NOMO-1 (cell line): ENCODE data around the gene NMUR2.

Experiments
- DNase-seq, 2 experiments: peaks; one replicate each; lab custom pipeline; 2025; ENCODE audit not compliant: unreplicated experiment in 2 of 2; lab: John Stamatoyannopoulos, UW

Gene NMUR2

DNA sequence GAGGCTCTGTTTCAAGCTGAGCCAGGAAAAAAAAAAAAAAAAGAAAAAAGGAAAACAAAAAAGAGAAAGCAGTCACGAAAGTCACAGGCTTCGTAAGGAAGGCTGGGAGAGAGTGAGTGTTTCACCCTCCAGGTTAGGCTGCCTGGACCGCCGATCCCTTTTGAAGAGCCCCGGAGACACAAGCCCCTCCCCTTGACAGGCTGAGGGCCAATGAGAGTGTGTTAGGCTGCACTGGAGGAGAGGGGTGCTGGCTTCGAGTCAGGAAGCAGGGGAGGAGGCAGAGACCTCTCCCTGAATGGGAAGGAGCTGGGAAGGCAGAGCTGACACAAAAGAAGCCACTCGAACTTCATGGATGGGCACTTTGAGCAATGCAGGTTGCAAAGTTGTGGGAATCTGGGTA lies at the start of gene NMUR2:
NMUR2 (minus strand) TSS at position 135 of the 400 bp plus-strand sequence. CDS start 166 bp downstream, outside the sequence.
- no peak for DNase-seq

DNA sequence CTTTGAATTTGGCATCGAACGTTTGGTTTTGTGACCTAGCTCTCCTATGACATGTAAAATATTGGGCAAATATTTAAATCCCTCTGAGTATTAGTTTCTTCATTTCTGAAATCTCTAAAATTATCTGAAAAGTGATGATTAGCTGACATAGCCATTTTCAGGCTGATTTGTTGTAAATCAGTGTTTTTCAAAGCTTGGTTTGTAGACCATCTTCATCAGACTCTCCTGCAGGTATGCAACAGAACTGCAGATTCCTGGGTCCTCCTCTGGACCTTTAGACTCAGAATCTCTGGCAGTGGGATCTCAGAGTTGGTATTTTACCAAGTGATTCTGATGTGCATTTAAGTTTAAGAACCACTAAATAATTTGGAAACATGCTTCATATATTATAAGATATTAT lies 38.9 kb upstream of the NMUR2 start:
- no peak for DNase-seq

GRCh38 chr5:152439791-152440190 lies 34.7 kb upstream of the NMUR2 start:
- DNase-seq = no peak

DNA sequence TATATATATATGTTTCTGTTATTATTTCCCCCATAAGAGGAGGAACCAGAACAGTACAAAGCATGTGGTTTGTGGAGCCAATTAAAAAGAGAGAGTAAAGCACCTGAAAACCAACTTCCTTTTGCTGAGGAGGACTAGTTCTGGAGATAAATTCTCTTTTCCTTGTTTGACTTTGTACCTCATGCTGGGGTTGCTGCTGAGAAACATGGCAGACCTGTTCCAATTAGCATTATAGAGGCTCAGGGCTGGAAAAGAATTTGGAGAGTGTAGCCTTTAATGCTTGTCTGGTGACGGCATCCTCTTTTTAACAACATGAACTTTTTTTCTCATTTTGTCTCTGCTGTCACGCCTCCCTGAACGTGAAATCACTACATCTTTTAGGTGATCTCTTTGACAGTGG lies 32.8 kb upstream of the NMUR2 start:
- DNase-seq = no peak

GRCh38 chr5:152427721-152428120 lies 22.6 kb upstream of the NMUR2 start:
- DNase-seq = no peak

DNA sequence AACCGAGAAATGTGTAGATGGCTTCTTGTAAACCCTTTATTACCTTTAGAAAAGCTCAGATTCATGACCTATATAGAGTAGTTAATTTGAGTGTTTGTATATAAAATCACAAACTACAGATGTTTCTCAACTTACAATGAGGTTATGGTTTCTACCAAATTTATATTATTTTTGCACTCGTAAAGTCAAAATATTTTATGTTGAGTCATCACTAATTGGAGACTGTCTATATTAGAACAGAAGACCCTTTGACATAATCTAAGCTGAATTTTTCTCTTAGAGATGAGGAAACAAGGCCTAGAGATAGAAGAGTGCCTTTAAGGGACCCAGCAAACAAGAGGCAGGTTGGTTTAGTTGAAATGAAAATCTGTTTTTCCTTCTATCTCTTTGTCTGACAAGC lies 20.0 kb upstream of the NMUR2 start:
- DNase-seq = no peak

- no peak for DNase-seq
Measured at GRCh38 chr5:152424501-152424900, 19.4 kb upstream of the NMUR2 start.

- no peak for DNase-seq
Measured at GRCh38 chr5:152422081-152422480, 17.0 kb upstream of the NMUR2 start.

- DNase-seq = no peak
Measured at GRCh38 chr5:152412129-152412528, 7.0 kb upstream of the NMUR2 start.

- DNase-seq = no peak
Measured at GRCh38 chr5:152406082-152406481, 1.0 kb upstream of the NMUR2 start.

- no peak for DNase-seq
Measured at GRCh38 chr5:152404494-152404893, 585 bp downstream of the NMUR2 start.

- DNase-seq = no peak
Measured at GRCh38 chr5:152403046-152403445, 2.0 kb downstream of the NMUR2 start.

GRCh38 chr5:152400846-152401245 lies 4.2 kb downstream of the NMUR2 start:
- DNase-seq = no peak

- no peak for DNase-seq
Measured at GRCh38 chr5:152397581-152397980, 7.5 kb downstream of the NMUR2 start.

- DNase-seq = no peak
Measured at GRCh38 chr5:152393441-152393840, 11.6 kb downstream of the NMUR2 start.

DNA sequence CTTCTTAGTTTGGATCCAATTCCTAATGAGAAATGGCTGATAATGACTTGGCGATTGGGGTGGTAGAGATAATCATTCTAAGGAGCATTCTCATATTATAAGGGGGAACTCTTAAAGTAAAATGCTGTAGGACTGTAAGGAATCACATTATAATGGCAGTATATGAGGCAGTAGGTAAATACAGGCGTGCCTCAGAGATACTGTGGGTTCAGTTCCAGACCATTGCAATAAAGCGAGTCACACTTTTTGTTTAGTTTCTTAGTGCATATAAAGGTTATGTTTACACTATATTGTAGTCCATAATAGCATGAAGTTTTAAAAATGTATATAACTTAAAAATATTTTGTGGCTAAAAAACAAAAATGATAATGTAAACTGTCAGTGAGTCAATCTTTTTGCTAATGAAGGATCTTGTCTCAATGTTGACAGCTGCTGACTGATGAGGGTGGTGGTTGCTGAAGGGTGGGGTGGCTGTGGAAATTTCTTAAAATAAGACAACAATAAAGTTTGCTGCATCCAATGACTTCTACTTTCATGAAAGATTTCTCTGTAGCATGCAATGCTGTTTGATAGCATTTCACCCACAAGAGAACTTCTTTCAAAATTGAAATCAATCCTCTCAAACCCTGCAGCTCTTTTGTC lies 15.8 kb downstream of the NMUR2 start:
- DNase-seq = no peak

DNA sequence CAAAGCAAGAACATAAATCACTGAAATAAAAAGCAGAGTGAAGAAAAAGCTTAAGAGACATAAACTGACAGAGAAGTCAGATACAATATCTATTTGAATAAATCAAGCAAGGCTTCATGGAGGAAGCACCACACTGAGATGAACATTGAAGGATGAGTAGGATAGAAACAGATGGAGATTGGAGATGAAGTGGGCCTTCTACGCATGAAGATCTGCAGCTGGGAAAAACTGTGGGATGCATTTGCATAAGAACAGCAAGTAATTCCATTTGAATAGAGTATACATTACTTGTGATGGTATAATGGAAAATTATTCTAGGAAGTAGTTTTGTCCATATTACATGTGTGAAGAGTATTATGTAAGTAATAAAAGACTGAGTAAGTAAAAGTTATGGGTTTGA lies 16.5 kb downstream of the NMUR2 start:
- DNase-seq = no peak

- no peak for DNase-seq
Measured at GRCh38 chr5:152380415-152381123, 24.5 kb downstream of the NMUR2 start.

DNA sequence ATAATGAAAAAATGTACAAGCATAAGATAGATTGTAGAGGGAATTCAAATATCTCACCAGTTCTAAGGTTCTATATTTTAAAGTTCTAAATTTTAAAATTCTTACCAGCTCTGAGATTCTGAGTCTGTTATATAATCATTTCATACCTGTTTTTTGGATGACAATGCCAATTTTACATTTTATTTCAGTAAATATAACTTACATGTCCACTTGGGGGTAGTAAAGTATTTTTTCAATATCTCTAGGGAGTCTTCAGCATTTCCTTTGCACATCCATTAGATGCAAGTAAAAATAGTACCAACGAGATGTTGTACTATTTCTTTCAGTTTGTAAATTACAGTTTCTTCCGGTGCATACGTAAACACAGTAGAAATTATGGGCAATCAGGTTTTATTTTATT lies 25.7 kb downstream of the NMUR2 start:
- DNase-seq = no peak

- DNase-seq = no peak
Measured at GRCh38 chr5:152378730-152379129, 26.3 kb downstream of the NMUR2 start.

DNA sequence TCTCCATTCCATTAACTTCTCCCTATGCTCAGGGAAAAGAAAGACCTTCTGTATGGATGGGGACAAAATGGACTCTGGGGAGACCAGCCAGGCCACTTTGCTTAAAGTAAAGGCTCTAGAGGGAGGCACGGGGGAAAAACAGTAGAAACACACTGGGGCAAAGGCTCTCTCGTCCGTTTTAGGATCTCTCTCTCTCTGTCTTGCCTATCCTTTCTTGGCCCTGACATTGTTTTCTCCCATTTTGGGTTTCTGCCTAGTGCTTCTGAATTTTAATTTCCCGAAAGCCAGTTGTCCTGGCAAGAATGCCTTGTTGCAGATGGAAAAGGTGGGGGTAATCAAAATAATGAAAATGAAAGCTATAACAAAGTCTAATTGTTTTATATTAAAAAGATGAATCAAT lies 28.2 kb downstream of the NMUR2 start:
- DNase-seq = no peak

- DNase-seq = no peak
Measured at GRCh38 chr5:152374711-152375275, 30.3 kb downstream of the NMUR2 start.
